A549 (cell line): ENCODE measurements around the gene FAR1. TPM values are rescaled to one million over a fixed set of nuclear protein-coding genes. Genes with fewer than 3 reads are reported as not detected.

ENCODE experiments used
- ATAC-seq, 2 experiments: fragments of 200-7000 bp in 1 of 2; fragments of >200 bp in 1 of 2; cut with Nextera tagmentation in 1 of 2; cut with Tn5 transposase in 1 of 2; 3 replicates each; pipeline versions ENCODE4 v1.8.0 to v1.9.1; 2018 to 2020; ENCODE audit warnings: mild to moderate bottlenecking in 1 of 2, moderate library complexity in 1 of 2
- CTCF ChIA-PET: fragments of 300-600 bp; sonication (Branson Sonifier 250); formaldehyde crosslinking; extraction: SDS; loops from one replicate; lab custom pipeline; 2021; ENCODE audit warnings: antibody characterized with exemption, inconsistent platforms; lab: Yijun Ruan, JAX
- POLR2A ChIA-PET: fragments of 350-600 bp; formaldehyde crosslinking; extraction: SDS; loops from one replicate; lab custom pipeline; 2021; ENCODE audit warnings: antibody characterized with exemption, inconsistent platforms; lab: Yijun Ruan, JAX
- DNase-seq, 2 experiments: peaks; one replicate each; pipeline versions ENCODE4 v3.0.0 to v3.0.0-alpha.2; 2011 to 2016; ENCODE audit warnings: low read depth in 1 of 2, low spot score in 1 of 2
- FAIRE-seq: peaks from 2 replicates; lab custom pipeline; 2011; peaks lifted over from hg19 to GRCh38; lab: Jason Lieb, UNC
- H3K27ac ChIP-seq, 2 experiments: fragments of >200 bp; sonication (Bioruptor Twin); formaldehyde crosslinking; 3 replicates each; pipeline ENCODE4 v1.5.1; 2016 to 2017
- H3K4me1 ChIP-seq: fragments of >200 bp; sonication (Bioruptor Twin); formaldehyde crosslinking; 3 replicates; pipeline ENCODE4 v1.6.1; 2016
- H3K4me2 ChIP-seq: fragments of >200 bp; sonication (Bioruptor Twin); formaldehyde crosslinking; 3 replicates; pipeline ENCODE4 v1.6.1; 2016
- H3K4me3 ChIP-seq: fragments of >200 bp; sonication (Bioruptor Twin); formaldehyde crosslinking; 3 replicates; pipeline ENCODE4 v1.5.1; 2016
- H3K9me3 ChIP-seq: fragments of >200 bp; sonication (Bioruptor Twin); formaldehyde crosslinking; 3 replicates; pipeline ENCODE4 v1.6.1; 2016
- BHLHE40 ChIP-seq: IDR thresholded peaks from 2 replicates; pipeline ENCODE4 v1.6.1; 2012; ENCODE audit warnings: low read depth, low read length, inconsistent platforms
- CBX8 ChIP-seq: fragments of 200-600 bp; sonication (generic); IDR thresholded peaks from 2 replicates; pipeline ENCODE4 v1.6.1; 2016
- CEBPB ChIP-seq, 2 experiments: fragments of >200 bp in 1 of 2; sonication (Bioruptor Twin) in 1 of 2; formaldehyde crosslinking in 1 of 2; IDR thresholded peaks; 2 replicates each; pipeline ENCODE4 v1.6.1; 2012 to 2016
- EHMT2 ChIP-seq: fragments of 200-600 bp; sonication (generic); IDR thresholded peaks from 2 replicates; pipeline ENCODE4 v1.6.1; 2016; ENCODE audit warnings: antibody characterized with exemption, low read depth, mild to moderate bottlenecking, moderate library complexity
- FOSB ChIP-seq: fragments of 250-450 bp; sonication (Bioruptor Pico); IDR thresholded peaks from 2 replicates; pipeline ENCODE4 v1.5.0; 2020; ENCODE audit warnings: mild to moderate bottlenecking, moderate library complexity
- GATA3 ChIP-seq: IDR thresholded peaks from 2 replicates; pipeline ENCODE4 v1.6.1; 2012; ENCODE audit warnings: borderline replicate concordance
- JUN ChIP-seq, 2 experiments: fragments of >200 bp; sonication (Bioruptor Twin); formaldehyde crosslinking; IDR thresholded peaks; 2 replicates in 1 of 2; 3 replicates in 1 of 2; pipeline ENCODE4 v1.6.1; 2016 to 2017
- KDM1A ChIP-seq: fragments of 200-600 bp; sonication (generic); IDR thresholded peaks from 2 replicates; pipeline ENCODE4 v1.6.1; 2016; ENCODE audit warnings: low read depth, mild to moderate bottlenecking
- MYC ChIP-seq: IDR thresholded peaks from 2 replicates; pipeline ENCODE4 v1.6.1; 2012; ENCODE audit warnings: mild to moderate bottlenecking, inconsistent platforms, low read length, improper control_type of control experiment, borderline replicate concordance
- NFE2L2 ChIP-seq: fragments of 150-350 bp; conservative IDR thresholded peaks from 2 replicates; pipeline ENCODE4 v1.6.1; 2014; ENCODE audit warnings: low read length
- PHF8 ChIP-seq: fragments of 200-600 bp; sonication (generic); IDR thresholded peaks from 2 replicates; pipeline ENCODE4 v1.6.1; 2016; ENCODE audit warnings: low read depth, mild to moderate bottlenecking, antibody characterized with exemption, moderate library complexity, borderline replicate concordance
- POLR2A ChIP-seq: IDR thresholded peaks from 2 replicates; pipeline ENCODE4 v1.6.1; 2012; ENCODE audit warnings: mild to moderate bottlenecking, low read length
- RNF2 ChIP-seq: fragments of 200-600 bp; sonication (generic); IDR thresholded peaks from 2 replicates; pipeline ENCODE4 v1.6.1; 2016; ENCODE audit warnings: low read depth, mild to moderate bottlenecking, antibody characterized with exemption, moderate library complexity, borderline replicate concordance
- SMC3 ChIP-seq: fragments of >200 bp; sonication (Bioruptor Twin); formaldehyde crosslinking; IDR thresholded peaks from 3 replicates; pipeline ENCODE4 v1.6.1; 2018; ENCODE audit warnings: inconsistent platforms
- ZSCAN20 ChIP-seq: fragments of 250-450 bp; sonication (Bioruptor Pico); IDR thresholded peaks from 2 replicates; pipeline ENCODE4 v1.8.0; 2022; ENCODE audit warnings: mild to moderate bottlenecking, moderate library complexity
- WGBS: methylation state at CpG from one replicate; pipeline ENCODE4 v1.1.6; 2017; ENCODE audit errors: missing lambda C conversion rate; 5-methylcytosine and 5-hydroxymethylcytosine counted together
- polyA plus RNA-seq, 4 experiments: library from polyadenylated mRNA; depleted of rRNA in 3 of 4; stranded (reverse); fragments of >200 nt; fragmentation: RNase III in 1 of 4; extraction: RNeasy Plus Mini Kit Qiagen cat#74134 plus additional on column Dnase treatment in 1 of 4; gene quantifications; 2 replicates in 3 of 4; 3 replicates in 1 of 4; pipeline ENCODE4 v1.2.3, GENCODE V29; 2011 to 2017
- TF ChIP-seq, protein P1 (sequence below): fragments of 200-600 bp; sonication (generic); IDR thresholded peaks from 2 replicates; pipeline ENCODE4 v1.6.1; 2016; ENCODE audit warnings: antibody characterized with exemption, mild to moderate bottlenecking, moderate library complexity
- TF ChIP-seq, protein P2 (sequence below): fragments of 250-450 bp; sonication (Bioruptor Pico); IDR thresholded peaks from 2 replicates; pipeline ENCODE4 v1.5.0; 2020; ENCODE audit warnings: low read depth, mild to moderate bottlenecking, moderate library complexity
- TF ChIP-seq, protein P3 (sequence below): IDR thresholded peaks from 2 replicates; pipeline ENCODE4 v1.6.1; 2012
- TF ChIP-seq, protein P4 (sequence below): fragments of >200 bp; sonication (Bioruptor Twin); formaldehyde crosslinking; IDR thresholded peaks from 2 replicates; pipeline ENCODE4 v1.6.1; 2016
- TF ChIP-seq, protein P5 (sequence below): fragments of >200 bp; sonication (Bioruptor Twin); formaldehyde crosslinking; IDR thresholded peaks from 3 replicates; pipeline ENCODE4 v1.6.1; 2016
- TF ChIP-seq, protein P6 (sequence below): IDR thresholded peaks from 2 replicates; pipeline ENCODE4 v1.6.1; 2012; ENCODE audit warnings: low read depth, borderline replicate concordance

Gene FAR1
- polyA plus RNA-seq, 2 of the 4 experiments (the other 2 are of a cell fraction): 41.8 to 119 TPM

DNA sequence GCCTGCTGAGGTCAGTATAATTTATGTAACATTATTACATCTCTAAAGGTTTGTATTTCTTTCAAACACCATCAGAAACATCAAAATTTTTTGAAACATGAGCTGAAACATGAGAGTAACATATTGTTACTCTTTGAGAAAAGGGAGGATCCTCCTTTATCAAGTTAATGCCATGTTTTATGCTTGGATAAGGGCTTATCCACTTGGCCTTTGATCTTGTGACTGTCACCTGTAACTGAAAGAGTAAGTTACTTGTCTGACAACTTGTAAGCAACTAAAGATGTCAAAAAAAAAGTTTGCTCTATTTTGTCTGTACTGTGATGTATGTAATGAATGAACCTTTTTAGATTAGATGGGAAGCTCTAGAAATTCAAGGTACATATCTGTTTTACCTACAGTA lies 59.6 kb downstream of the FAR1 start (continued):
- TF ChIP-seq, protein P1, sequence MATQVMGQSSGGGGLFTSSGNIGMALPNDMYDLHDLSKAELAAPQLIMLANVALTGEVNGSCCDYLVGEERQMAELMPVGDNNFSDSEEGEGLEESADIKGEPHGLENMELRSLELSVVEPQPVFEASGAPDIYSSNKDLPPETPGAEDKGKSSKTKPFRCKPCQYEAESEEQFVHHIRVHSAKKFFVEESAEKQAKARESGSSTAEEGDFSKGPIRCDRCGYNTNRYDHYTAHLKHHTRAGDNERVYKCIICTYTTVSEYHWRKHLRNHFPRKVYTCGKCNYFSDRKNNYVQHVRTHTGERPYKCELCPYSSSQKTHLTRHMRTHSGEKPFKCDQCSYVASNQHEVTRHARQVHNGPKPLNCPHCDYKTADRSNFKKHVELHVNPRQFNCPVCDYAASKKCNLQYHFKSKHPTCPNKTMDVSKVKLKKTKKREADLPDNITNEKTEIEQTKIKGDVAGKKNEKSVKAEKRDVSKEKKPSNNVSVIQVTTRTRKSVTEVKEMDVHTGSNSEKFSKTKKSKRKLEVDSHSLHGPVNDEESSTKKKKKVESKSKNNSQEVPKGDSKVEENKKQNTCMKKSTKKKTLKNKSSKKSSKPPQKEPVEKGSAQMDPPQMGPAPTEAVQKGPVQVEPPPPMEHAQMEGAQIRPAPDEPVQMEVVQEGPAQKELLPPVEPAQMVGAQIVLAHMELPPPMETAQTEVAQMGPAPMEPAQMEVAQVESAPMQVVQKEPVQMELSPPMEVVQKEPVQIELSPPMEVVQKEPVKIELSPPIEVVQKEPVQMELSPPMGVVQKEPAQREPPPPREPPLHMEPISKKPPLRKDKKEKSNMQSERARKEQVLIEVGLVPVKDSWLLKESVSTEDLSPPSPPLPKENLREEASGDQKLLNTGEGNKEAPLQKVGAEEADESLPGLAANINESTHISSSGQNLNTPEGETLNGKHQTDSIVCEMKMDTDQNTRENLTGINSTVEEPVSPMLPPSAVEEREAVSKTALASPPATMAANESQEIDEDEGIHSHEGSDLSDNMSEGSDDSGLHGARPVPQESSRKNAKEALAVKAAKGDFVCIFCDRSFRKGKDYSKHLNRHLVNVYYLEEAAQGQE: no peak
- TF ChIP-seq, protein P2, sequence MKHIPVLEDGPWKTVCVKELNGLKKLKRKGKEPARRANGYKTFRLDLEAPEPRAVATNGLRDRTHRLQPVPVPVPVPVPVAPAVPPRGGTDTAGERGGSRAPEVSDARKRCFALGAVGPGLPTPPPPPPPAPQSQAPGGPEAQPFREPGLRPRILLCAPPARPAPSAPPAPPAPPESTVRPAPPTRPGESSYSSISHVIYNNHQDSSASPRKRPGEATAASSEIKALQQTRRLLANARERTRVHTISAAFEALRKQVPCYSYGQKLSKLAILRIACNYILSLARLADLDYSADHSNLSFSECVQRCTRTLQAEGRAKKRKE (CRISPR knock-in tag): no peak
- TF ChIP-seq KDM1A: no peak

DNA sequence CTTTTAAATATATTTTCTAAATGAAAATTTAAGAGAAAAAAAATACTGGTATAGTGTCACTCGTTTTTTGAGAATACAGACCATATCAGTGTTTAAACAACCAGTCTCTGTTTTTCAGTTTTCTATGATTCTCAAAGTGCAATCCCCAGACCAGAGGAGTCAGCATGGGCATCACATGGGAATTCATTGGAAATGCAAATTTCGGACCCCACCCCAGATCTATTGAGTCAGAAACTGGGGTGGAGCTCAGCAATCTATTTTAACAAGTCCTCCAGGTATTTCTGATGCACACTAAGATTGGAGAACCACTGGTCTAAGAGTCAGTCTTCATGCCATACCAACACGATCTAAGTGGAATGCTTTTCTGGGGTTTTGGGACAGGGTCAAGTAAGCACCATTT lies 66.1 kb downstream of the FAR1 start:
- FAIRE-seq: no peak
- 92% methylated on average over 3 of the region's 3 CpGs for WGBS
- H3K4me2 ChIP-seq: no peak overlapping the region
- no peaks in the 10 kb centered on the region for H3K4me1 ChIP-seq
- no peak overlapping the region for H3K4me3 ChIP-seq
- H3K27ac ChIP-seq: no peak overlapping the region
- TF ChIP-seq NFE2L2 (no peak), JUN (IDR thresholded peaks at IDR 0.05) (no peak), MYC (no peak), POLR2A (no peak), CBX8 (no peak), CEBPB (IDR thresholded peaks at IDR 0.05) (no peak), SMC3 (no peak), GATA3 (no peak), BHLHE40 (no peak), EHMT2 (no peak), ZSCAN20 (CRISPR knock-in tag) (no peak), PHF8 (no peak), RNF2 (no peak), FOSB (CRISPR knock-in tag) (no peak)
- TF ChIP-seq, protein P3, sequence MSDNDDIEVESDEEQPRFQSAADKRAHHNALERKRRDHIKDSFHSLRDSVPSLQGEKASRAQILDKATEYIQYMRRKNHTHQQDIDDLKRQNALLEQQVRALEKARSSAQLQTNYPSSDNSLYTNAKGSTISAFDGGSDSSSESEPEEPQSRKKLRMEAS: no peak
- TF ChIP-seq, protein P4, sequence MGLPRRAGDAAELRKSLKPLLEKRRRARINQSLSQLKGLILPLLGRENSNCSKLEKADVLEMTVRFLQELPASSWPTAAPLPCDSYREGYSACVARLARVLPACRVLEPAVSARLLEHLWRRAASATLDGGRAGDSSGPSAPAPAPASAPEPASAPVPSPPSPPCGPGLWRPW: no peak
- TF ChIP-seq, protein P5, sequence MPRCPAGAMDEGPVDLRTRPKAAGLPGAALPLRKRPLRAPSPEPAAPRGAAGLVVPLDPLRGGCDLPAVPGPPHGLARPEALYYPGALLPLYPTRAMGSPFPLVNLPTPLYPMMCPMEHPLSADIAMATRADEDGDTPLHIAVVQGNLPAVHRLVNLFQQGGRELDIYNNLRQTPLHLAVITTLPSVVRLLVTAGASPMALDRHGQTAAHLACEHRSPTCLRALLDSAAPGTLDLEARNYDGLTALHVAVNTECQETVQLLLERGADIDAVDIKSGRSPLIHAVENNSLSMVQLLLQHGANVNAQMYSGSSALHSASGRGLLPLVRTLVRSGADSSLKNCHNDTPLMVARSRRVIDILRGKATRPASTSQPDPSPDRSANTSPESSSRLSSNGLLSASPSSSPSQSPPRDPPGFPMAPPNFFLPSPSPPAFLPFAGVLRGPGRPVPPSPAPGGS: no peak
- TF ChIP-seq, protein P6, sequence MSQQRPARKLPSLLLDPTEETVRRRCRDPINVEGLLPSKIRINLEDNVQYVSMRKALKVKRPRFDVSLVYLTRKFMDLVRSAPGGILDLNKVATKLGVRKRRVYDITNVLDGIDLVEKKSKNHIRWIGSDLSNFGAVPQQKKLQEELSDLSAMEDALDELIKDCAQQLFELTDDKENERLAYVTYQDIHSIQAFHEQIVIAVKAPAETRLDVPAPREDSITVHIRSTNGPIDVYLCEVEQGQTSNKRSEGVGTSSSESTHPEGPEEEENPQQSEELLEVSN: no peak
- no peaks in the 10 kb centered on the region for H3K9me3 ChIP-seq
- DNase-seq: no peak
- CTCF ChIA-PET: no interaction called here
- ATAC-seq: no peak
- POLR2A ChIA-PET: no interaction called here
